Body of pancreas (tissue), 4 donors: ENCODE data around the gene SETDB1. TPM values are rescaled to one million over a fixed set of nuclear protein-coding genes. Genes with fewer than 3 reads are reported as not detected.

ENCODE experiments used
- ATAC-seq: fragments of 150-250 bp; one replicate; pipeline ENCODE4 v1.9.1; 2016
- DNase-seq, 4 donors: peaks; one replicate each; pipeline ENCODE4 v3.0.0-alpha.2; 2019
- H3K27ac ChIP-seq, 4 donors: fragments of 200-600 bp; sonication (generic); 1 replicate in 3 of 4; 2 replicates in 1 of 4; pipeline versions ENCODE4 v1.5.1 to v1.6.1; 2016 to 2019; ENCODE audit warnings: mild to moderate bottlenecking in 1 of 4, mixed read lengths in 1 of 4, moderate library complexity in 1 of 4
- H3K27me3 ChIP-seq, 2 donors: fragments of 200-600 bp; sonication (generic); one replicate each; pipeline ENCODE4 v1.6.0; 2016; ENCODE audit warnings: mild to moderate bottlenecking in 1 of 2
- H3K36me3 ChIP-seq, 2 donors: fragments of 200-600 bp; sonication (generic); replicated peaks in 1 of 2; 2 replicates each; pipeline ENCODE4 v1.5.1; 2016; ENCODE audit warnings: low read depth in 2 of 2; ENCODE audit not compliant: insufficient read depth in 1 of 2
- H3K4me1 ChIP-seq: fragments of 200-600 bp; sonication (generic); one replicate; pipeline ENCODE4 v1.6.0; 2016
- H3K4me3 ChIP-seq, 2 donors: fragments of 200-600 bp; sonication (generic); 1 replicate in 1 of 2; 2 replicates in 1 of 2; pipeline ENCODE4 v1.5.1; 2016 to 2019
- H3K9me3 ChIP-seq, 3 donors: fragments of 200-600 bp; sonication (generic); 1 replicate in 2 of 3; 2 replicates in 1 of 3; pipeline ENCODE4 v1.5.1; 2016
- CTCF ChIP-seq, 7 experiments: fragments of 450-650 bp in 4 of 7; fragments of 200-600 bp in 3 of 7; sonication (generic) in 3 of 7; IDR thresholded peaks; one replicate each; pipeline ENCODE4 v1.5.1; 2016 to 2019; ENCODE audit warnings: antibody characterized with exemption in 7 of 7
- POLR2A ChIP-seq, 3 donors: fragments of 450-650 bp; IDR thresholded peaks; one replicate each; pipeline ENCODE4 v1.6.1; 2016; ENCODE audit warnings: antibody characterized with exemption in 3 of 3, mild to moderate bottlenecking in 2 of 3
- whole genome bisulfite sequencing, 2 donors: methylation state at CpG; one replicate each; pipeline ENCODE4 v1.1.5; 2017; 5-methylcytosine and 5-hydroxymethylcytosine counted together
- intact Hi-C: fragments of 100-400 bp; cut with DNase I; formaldehyde crosslinking; loops from one replicate; pipeline ENCODE4 v1.15.1; 2023
- total RNA-seq, 2 donors: library from RNA; depleted of rRNA; stranded (reverse); fragments of >200 nt; gene quantifications; one replicate each; pipeline ENCODE4 v1.1.0, GENCODE V29; 2016

The SETDB1 gene
- total RNA-seq, 2 donors from 2014 or later: 26.5 to 45.2 TPM

- TF ChIP-seq CTCF (IDR thresholded peaks at IDR 0.05): no peak
- Histone ChIP-seq H3K4me3 (no peak overlapping the region), H3K36me3 (peaks cover 0 to 23% of the 10 kb centered on the region in 2 donors), H3K27ac (no peak overlapping the region), H3K9me3 (no peaks in the 10 kb centered on the region), H3K27me3 (no peaks in the 10 kb centered on the region), H3K4me1 (no peaks in the 10 kb centered on the region)
- no peak for ATAC-seq
- intact Hi-C loops: no loop called here
- peak in 1 of 4 donors; percentile 2 for DNase-seq
- 84 to 89% methylated on average over 3 of the region's 3 CpGs for WGBS, 2 donors
These were observed 28.5 kb downstream of the SETDB1 start for GRCh38 chr1:150954708-150955107.

DNA sequence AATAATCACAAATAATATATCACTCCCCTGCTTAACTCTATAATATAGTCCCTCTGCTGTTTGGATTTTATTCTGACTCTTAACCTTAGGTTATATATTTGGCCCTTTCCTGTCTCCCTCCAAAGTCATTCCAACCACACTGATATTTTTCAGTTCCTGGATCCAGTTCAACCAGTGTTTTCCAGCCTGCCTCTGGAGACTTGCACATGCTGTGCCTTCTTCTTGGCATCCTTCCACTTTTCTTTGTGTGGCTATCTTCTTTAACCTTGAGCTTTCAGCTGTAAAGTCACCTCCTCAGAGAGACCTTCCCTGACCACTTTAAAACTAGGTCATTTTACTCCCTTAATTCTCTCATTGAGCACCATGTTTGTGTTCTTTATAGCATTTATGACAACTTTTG lies 29.1 kb downstream of the SETDB1 start:
- ATAC-seq: no peak
- Histone ChIP-seq H3K27ac (no peak overlapping the region), H3K36me3 (peaks cover 0 to 26% of the 10 kb centered on the region in 2 donors), H3K9me3 (no peaks in the 10 kb centered on the region), H3K4me1 (no peaks in the 10 kb centered on the region), H3K27me3 (no peaks in the 10 kb centered on the region), H3K4me3 (no peak overlapping the region)
- DNase-seq: no peak
- TF ChIP-seq CTCF (IDR thresholded peaks at IDR 0.05): no peak
- TF ChIP-seq POLR2A (IDR thresholded peaks at IDR 0.05): no peak
- intact Hi-C loops: no loop called here

- 93 to 95% methylated on average over 11 of the region's 11 CpGs for WGBS, 2 donors
- ATAC-seq (no peak), DNase-seq (no peak)
- no peaks in the 10 kb centered on the region for H3K4me1 ChIP-seq
- TF ChIP-seq POLR2A (IDR thresholded peaks at IDR 0.05): no peak
- H3K27ac ChIP-seq: no peak overlapping the region
- H3K4me3 ChIP-seq: no peak overlapping the region
- intact Hi-C loops: no loop called here
- no peaks in the 10 kb centered on the region for H3K27me3 ChIP-seq
- peaks cover 0 to 20% of the 10 kb centered on the region in 2 donors for H3K36me3 ChIP-seq
- H3K9me3 ChIP-seq: no peaks in the 10 kb centered on the region
These were observed 31.5 kb downstream of the SETDB1 start for GRCh38 chr1:150957666-150958065.

- WGBS, 2 donors: 86 to 100% methylated on average over 3 to 7 of the region's 7 CpGs
- ATAC-seq (no peak), DNase-seq (no peak)
- no peaks in the 10 kb centered on the region for H3K4me1 ChIP-seq
- no peak overlapping the region for H3K4me3 ChIP-seq
- TF ChIP-seq CTCF (IDR thresholded peaks at IDR 0.05) (no peak), POLR2A (IDR thresholded peaks at IDR 0.05) (no peak)
- peaks cover 3 to 27% of the 10 kb centered on the region in 2 donors for H3K36me3 ChIP-seq
- H3K27ac ChIP-seq: no peak overlapping the region
- no peaks in the 10 kb centered on the region for H3K27me3 ChIP-seq
- intact Hi-C loops: no loop called here
- H3K9me3 ChIP-seq: no peaks in the 10 kb centered on the region
These were observed 34.5 kb downstream of the SETDB1 start for GRCh38 chr1:150960646-150961045.

GRCh38 chr1:150961756-150962155 lies 35.6 kb downstream of the SETDB1 start:
- H3K27me3 ChIP-seq: no peaks in the 10 kb centered on the region
- no peak for DNase-seq
- H3K4me3 ChIP-seq: no peak overlapping the region
- H3K36me3 ChIP-seq: peaks cover 8 to 36% of the 10 kb centered on the region in 2 donors
- WGBS, 2 donors: 64 to 67% methylated on average over 4 of the region's 4 CpGs
- no peaks in the 10 kb centered on the region for H3K4me1 ChIP-seq
- no peak for ATAC-seq
- intact Hi-C loops: no loop called here
- no peak for TF ChIP-seq POLR2A (IDR thresholded peaks at IDR 0.05)
- no peak overlapping the region for H3K27ac ChIP-seq
- H3K9me3 ChIP-seq: no peaks in the 10 kb centered on the region

GRCh38 chr1:150963321-150964163 lies 37.4 kb downstream of the SETDB1 start:
- no peak for ATAC-seq
- Histone ChIP-seq H3K4me1 (no peaks in the 10 kb centered on the region), H3K4me3 (no peak overlapping the region), H3K36me3 (peaks cover 12 to 54% of the 10 kb centered on the region in 2 donors), H3K27ac (no peak overlapping the region), H3K9me3 (no peaks in the 10 kb centered on the region), H3K27me3 (no peaks in the 10 kb centered on the region)
- TF ChIP-seq POLR2A (IDR thresholded peaks at IDR 0.05) (no peak), CTCF (IDR thresholded peaks at IDR 0.05) (no peak)
- 84 to 85% methylated on average over 10 of the region's 10 CpGs for WGBS, 2 donors
- DNase-seq: no peak
- intact Hi-C loops: no loop called here
